Loucy (cell line): ENCODE results near the gene ATOSA.

Experiments
- H2AFZ ChIP-seq: fragments of 200-600 bp; sonication (generic); 2 replicates; pipeline ENCODE4 v1.6.0; 2016; ENCODE audit warnings: antibody characterized with exemption, mild to moderate bottlenecking, low read length, moderate library complexity
- H3F3A ChIP-seq: fragments of 200-600 bp; 2 replicates; pipeline ENCODE4 v1.6.0; 2016; ENCODE audit warnings: antibody characterized with exemption, low read depth, mild to moderate bottlenecking
- H3K27me3 ChIP-seq: fragments of 200-600 bp; sonication (generic); 2 replicates; pipeline ENCODE4 v1.6.1; 2014; ENCODE audit warnings: low read length, mild to moderate bottlenecking; ENCODE audit not compliant: insufficient read depth, poor library complexity, severe bottlenecking
- H3K36me3 ChIP-seq: fragments of 200-600 bp; sonication (generic); 2 replicates; pipeline ENCODE4 v1.6.1; 2016; ENCODE audit warnings: low read length; ENCODE audit not compliant: insufficient read depth
- H3K4me1 ChIP-seq: fragments of 200-600 bp; sonication (generic); 2 replicates; pipeline ENCODE4 v1.5.1; 2014; ENCODE audit warnings: low read length, mild to moderate bottlenecking; ENCODE audit not compliant: insufficient read depth, poor library complexity, severe bottlenecking
- H3K4me2 ChIP-seq: fragments of 200-600 bp; sonication (generic); 2 replicates; pipeline ENCODE4 v1.6.0; 2014; ENCODE audit warnings: antibody characterized with exemption, low read length, low read depth, mild to moderate bottlenecking; ENCODE audit not compliant: poor library complexity, severe bottlenecking
- H3K4me3 ChIP-seq: fragments of 200-600 bp; sonication (generic); 2 replicates; pipeline ENCODE4 v1.5.1; 2014; ENCODE audit warnings: low read length, mild to moderate bottlenecking, mixed read lengths; ENCODE audit not compliant: poor library complexity, severe bottlenecking
- H3K79me2 ChIP-seq: fragments of 200-600 bp; sonication (generic); 2 replicates; pipeline ENCODE4 v1.6.1; 2014; ENCODE audit warnings: low read length; ENCODE audit not compliant: insufficient read depth
- H3K9ac ChIP-seq: fragments of 200-600 bp; sonication (generic); 2 replicates; pipeline ENCODE4 v1.6.0; 2014; ENCODE audit warnings: mild to moderate bottlenecking, low read depth, low read length, moderate library complexity; ENCODE audit not compliant: poor library complexity, severe bottlenecking
- H3K9me2 ChIP-seq: fragments of 200-600 bp; sonication (generic); replicated peaks from 2 replicates; pipeline ENCODE4 v1.6.1; 2016; ENCODE audit warnings: low read depth, low read length, mixed read lengths
- H3K9me3 ChIP-seq: fragments of 200-600 bp; sonication (generic); 2 replicates; pipeline ENCODE4 v1.6.1; 2014; ENCODE audit warnings: mild to moderate bottlenecking, antibody characterized with exemption, low read length, low read depth; ENCODE audit not compliant: insufficient read depth
- H4K20me1 ChIP-seq: fragments of 200-600 bp; sonication (generic); 2 replicates; pipeline ENCODE4 v1.6.0; 2014; ENCODE audit warnings: antibody characterized with exemption, low read length, mild to moderate bottlenecking; ENCODE audit not compliant: insufficient read depth, poor library complexity, severe bottlenecking
- EZH2phosphoT487 ChIP-seq: fragments of 200-600 bp; IDR thresholded peaks from 2 replicates; pipeline ENCODE4 v1.6.1; 2018; ENCODE audit warnings: antibody characterized with exemption, mild to moderate bottlenecking, moderate library complexity, borderline replicate concordance
- TF ChIP-seq, protein P1 (sequence below): fragments of 200-600 bp; sonication (generic); conservative IDR thresholded peaks from 2 replicates; pipeline ENCODE4 v1.5.1; 2014; ENCODE audit warnings: mild to moderate bottlenecking, antibody characterized with exemption, low read length

ATOSA gene

DNA sequence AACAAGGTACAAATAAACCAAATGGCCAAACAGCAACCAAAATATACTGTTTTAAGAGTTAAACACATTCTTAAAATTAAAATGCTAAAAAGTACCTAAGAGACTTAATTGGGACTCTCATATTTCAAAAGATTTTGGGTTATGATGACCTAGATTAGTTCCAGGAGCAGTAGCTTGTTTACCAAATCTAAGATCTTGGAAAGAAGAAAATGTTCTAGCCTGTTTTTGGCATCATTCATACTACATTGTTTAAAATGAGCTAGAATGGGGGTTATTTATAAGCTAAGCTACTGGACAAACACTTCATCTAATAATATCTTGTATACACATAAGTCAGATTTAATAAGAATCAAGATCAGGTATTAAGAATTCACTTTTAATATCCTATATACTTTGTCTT lies 22.8 kb downstream of the ATOSA start:
- Histone ChIP-seq H3K4me2 (no peak overlapping the region), H3K27me3 (no peaks in the 10 kb centered on the region), H4K20me1 (no peaks in the 10 kb centered on the region), H3K9ac (no peak overlapping the region), H3K9me3 (no peaks in the 10 kb centered on the region), H3K4me1 (peaks cover 18% of the 10 kb centered on the region), H3K79me2 (peaks cover 14% of the 10 kb centered on the region), H3K4me3 (no peak overlapping the region), H3K36me3 (peaks cover 6% of the 10 kb centered on the region; the same call in 1 of the 2 replicates), H2AFZ (no peak overlapping the region), H3F3A (no peaks in the 10 kb centered on the region), H3K9me2 (no peaks in the 10 kb centered on the region)
- no peak for TF ChIP-seq EZH2phosphoT487
- TF ChIP-seq, protein P1, sequence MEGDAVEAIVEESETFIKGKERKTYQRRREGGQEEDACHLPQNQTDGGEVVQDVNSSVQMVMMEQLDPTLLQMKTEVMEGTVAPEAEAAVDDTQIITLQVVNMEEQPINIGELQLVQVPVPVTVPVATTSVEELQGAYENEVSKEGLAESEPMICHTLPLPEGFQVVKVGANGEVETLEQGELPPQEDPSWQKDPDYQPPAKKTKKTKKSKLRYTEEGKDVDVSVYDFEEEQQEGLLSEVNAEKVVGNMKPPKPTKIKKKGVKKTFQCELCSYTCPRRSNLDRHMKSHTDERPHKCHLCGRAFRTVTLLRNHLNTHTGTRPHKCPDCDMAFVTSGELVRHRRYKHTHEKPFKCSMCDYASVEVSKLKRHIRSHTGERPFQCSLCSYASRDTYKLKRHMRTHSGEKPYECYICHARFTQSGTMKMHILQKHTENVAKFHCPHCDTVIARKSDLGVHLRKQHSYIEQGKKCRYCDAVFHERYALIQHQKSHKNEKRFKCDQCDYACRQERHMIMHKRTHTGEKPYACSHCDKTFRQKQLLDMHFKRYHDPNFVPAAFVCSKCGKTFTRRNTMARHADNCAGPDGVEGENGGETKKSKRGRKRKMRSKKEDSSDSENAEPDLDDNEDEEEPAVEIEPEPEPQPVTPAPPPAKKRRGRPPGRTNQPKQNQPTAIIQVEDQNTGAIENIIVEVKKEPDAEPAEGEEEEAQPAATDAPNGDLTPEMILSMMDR, result no peak

DNA sequence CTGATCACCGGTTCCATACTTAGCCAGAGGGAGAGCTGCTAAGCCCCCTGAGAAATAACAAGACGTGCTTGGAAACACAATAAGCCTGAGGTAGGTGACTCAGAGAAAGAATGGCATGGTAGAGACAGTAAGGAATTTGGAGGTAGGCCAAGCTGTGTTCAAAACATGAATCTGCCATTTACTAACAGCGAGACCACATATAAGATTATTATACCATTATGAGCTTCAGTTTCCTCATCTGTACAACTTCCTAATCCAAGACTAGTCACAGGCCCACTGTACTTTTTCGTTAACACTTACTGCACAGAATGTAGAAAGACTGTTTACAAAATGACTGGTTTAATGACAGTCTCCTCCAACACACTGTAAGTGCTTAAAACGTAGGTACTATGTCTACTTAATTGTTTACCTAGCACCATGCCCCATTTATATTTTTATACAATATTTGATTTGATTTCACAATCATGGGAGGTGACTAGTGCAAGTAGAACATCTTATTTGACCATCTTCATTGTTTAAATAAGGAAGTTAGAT lies 25.7 kb downstream of the ATOSA start:
- Histone ChIP-seq H3K36me3 (peaks cover 6% of the 10 kb centered on the region; the same call in 1 of the 2 replicates), H3K4me2 (no peak overlapping the region), H2AFZ (no peak overlapping the region), H3K27me3 (no peaks in the 10 kb centered on the region), H3K9me2 (no peaks in the 10 kb centered on the region), H3K9me3 (no peaks in the 10 kb centered on the region), H3K9ac (no peak overlapping the region), H3K79me2 (peaks cover 32% of the 10 kb centered on the region), H3K4me1 (peaks cover 44% of the 10 kb centered on the region), H3F3A (no peaks in the 10 kb centered on the region), H4K20me1 (peaks cover 4% of the 10 kb centered on the region), H3K4me3 (no peak overlapping the region)
- TF ChIP-seq EZH2phosphoT487, result no peak

DNA sequence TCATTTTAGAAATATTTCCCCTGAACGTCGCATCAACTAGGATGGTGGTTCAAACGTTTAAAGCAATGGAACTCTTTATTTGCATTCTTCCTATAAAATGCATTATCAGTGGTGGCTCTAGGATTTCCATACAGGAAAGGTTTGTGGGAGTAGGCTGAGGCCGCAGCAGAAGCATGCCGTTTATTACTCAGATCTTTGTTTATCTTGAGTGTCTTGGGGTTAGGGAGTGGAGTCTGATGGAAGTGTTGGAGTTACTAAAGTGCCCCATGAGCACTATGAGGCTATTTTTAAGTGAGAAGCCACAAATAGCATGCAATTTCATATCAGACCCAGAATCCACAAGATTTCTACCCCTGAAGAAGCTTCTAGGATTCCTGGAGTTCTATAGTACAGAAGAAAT lies 26.2 kb downstream of the ATOSA start:
- peaks cover 4% of the 10 kb centered on the region for H4K20me1 ChIP-seq
- peaks cover 6% of the 10 kb centered on the region; the same call in 1 of the 2 replicates for H3K36me3 ChIP-seq
- H3K79me2 ChIP-seq, result peaks cover 32% of the 10 kb centered on the region
- peaks cover 45% of the 10 kb centered on the region for H3K4me1 ChIP-seq
- H3K4me2 ChIP-seq, result no peak overlapping the region
- H2AFZ ChIP-seq, result no peak overlapping the region
- peak overlapping the region; percentile 74 for H3K9ac ChIP-seq
- H3K9me3 ChIP-seq, result no peaks in the 10 kb centered on the region
- TF ChIP-seq, protein P1, result no peak
- no peak for TF ChIP-seq EZH2phosphoT487
- H3K27me3 ChIP-seq, result no peaks in the 10 kb centered on the region
- no peaks in the 10 kb centered on the region for H3K9me2 ChIP-seq
- no peak overlapping the region for H3K4me3 ChIP-seq
- H3F3A ChIP-seq, result no peaks in the 10 kb centered on the region

DNA sequence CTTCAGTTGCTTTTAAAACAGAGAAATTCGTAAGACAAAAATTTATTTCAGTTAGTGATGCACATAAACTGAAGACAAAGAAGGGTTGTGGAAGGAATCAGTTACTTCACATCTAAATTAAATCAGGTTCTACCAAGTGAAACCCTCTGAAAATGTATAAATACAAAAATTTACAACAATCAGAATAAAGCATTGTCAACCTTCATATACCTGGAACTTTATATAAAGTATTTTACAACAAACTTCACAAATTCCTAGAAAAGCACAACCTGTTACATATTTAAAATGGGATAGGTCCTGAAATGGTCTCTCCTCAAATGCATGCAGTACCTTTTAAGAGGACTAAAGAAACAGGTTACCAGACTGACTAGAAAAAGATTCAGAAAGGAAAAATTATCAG lies 26.9 kb downstream of the ATOSA start:
- Histone ChIP-seq H3K4me1 (peaks cover 45% of the 10 kb centered on the region), H3K27me3 (no peaks in the 10 kb centered on the region), H3K9ac (peak overlapping the region; percentile 74), H4K20me1 (peaks cover 4% of the 10 kb centered on the region), H3K4me3 (peak overlapping the region; percentile 76), H2AFZ (peak overlapping the region; percentile 66; the same call in 1 of the 2 replicates), H3K79me2 (peaks cover 29% of the 10 kb centered on the region), H3K4me2 (peak overlapping the region; percentile 83), H3K36me3 (peaks cover 6% of the 10 kb centered on the region; the same call in 1 of the 2 replicates), H3K9me3 (no peaks in the 10 kb centered on the region), H3F3A (no peaks in the 10 kb centered on the region), H3K9me2 (no peaks in the 10 kb centered on the region)
- TF ChIP-seq, protein P1, result no peak
- no peak for TF ChIP-seq EZH2phosphoT487
